Suprapubic skin (tissue), 4 donors: ENCODE data around the gene GALNT3.

ENCODE experiments used
- POLR2A ChIP-seq, 2 donors: fragments of 450-650 bp; IDR thresholded peaks; one replicate each; pipeline ENCODE4 v1.6.1; 2017; ENCODE audit warnings: antibody characterized with exemption in 2 of 2, mild to moderate bottlenecking in 2 of 2, moderate library complexity in 2 of 2
- POLR2AphosphoS5 ChIP-seq, 3 donors: sonication (generic); formaldehyde crosslinking; IDR thresholded peaks; one replicate each; pipeline ENCODE4 v1.6.1; 2017; ENCODE audit warnings: antibody characterized with exemption in 3 of 3
- TF ChIP-seq, protein P1 (sequence below), 2 donors: fragments of 200-600 bp in 1 of 2; fragments of 450-650 bp in 1 of 2; sonication (generic) in 1 of 2; IDR thresholded peaks; one replicate each; pipeline ENCODE4 v1.5.1; 2016 to 2019; ENCODE audit warnings: antibody characterized with exemption in 2 of 2, mild to moderate bottlenecking in 1 of 2, moderate library complexity in 1 of 2

DNA sequence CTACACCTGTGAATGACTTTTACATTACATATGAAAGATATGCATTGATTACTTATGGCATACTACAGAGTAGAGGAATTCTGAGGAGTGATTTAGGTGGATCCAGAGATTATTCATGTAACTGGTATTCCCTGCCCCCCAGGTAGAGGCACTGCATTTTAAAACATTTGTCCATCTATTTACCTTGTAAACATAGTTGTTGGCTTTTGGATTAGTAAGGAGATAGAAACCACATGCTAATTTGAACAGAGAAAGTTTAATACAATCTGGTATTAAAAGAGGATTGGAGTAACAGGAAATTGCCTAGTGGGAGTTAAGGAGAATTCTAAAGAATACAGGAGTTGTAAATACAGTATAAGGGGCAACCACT, 15.9 kb downstream of the GALNT3 start:
- no peak for TF ChIP-seq POLR2AphosphoS5 (IDR thresholded peaks at IDR 0.05)
- TF ChIP-seq, protein P1, sequence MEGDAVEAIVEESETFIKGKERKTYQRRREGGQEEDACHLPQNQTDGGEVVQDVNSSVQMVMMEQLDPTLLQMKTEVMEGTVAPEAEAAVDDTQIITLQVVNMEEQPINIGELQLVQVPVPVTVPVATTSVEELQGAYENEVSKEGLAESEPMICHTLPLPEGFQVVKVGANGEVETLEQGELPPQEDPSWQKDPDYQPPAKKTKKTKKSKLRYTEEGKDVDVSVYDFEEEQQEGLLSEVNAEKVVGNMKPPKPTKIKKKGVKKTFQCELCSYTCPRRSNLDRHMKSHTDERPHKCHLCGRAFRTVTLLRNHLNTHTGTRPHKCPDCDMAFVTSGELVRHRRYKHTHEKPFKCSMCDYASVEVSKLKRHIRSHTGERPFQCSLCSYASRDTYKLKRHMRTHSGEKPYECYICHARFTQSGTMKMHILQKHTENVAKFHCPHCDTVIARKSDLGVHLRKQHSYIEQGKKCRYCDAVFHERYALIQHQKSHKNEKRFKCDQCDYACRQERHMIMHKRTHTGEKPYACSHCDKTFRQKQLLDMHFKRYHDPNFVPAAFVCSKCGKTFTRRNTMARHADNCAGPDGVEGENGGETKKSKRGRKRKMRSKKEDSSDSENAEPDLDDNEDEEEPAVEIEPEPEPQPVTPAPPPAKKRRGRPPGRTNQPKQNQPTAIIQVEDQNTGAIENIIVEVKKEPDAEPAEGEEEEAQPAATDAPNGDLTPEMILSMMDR (IDR thresholded peaks at IDR 0.05): no peak
- TF ChIP-seq POLR2A (IDR thresholded peaks at IDR 0.05): no peak
